Astrocyte of the hippocampus (primary cell): Measurements from ENCODE around the gene PI4K2A.
"Not testable (repeated sequence)": the region's sequence is repeated elsewhere in the genome, so short reads cannot be mapped to it uniquely, and the experiment has no call there.

ENCODE experiments used
- DNase-seq: peaks from one replicate; pipeline ENCODE4 v3.0.0; 2011; ENCODE audit warnings: low read depth, low spot score

Gene PI4K2A

DNA sequence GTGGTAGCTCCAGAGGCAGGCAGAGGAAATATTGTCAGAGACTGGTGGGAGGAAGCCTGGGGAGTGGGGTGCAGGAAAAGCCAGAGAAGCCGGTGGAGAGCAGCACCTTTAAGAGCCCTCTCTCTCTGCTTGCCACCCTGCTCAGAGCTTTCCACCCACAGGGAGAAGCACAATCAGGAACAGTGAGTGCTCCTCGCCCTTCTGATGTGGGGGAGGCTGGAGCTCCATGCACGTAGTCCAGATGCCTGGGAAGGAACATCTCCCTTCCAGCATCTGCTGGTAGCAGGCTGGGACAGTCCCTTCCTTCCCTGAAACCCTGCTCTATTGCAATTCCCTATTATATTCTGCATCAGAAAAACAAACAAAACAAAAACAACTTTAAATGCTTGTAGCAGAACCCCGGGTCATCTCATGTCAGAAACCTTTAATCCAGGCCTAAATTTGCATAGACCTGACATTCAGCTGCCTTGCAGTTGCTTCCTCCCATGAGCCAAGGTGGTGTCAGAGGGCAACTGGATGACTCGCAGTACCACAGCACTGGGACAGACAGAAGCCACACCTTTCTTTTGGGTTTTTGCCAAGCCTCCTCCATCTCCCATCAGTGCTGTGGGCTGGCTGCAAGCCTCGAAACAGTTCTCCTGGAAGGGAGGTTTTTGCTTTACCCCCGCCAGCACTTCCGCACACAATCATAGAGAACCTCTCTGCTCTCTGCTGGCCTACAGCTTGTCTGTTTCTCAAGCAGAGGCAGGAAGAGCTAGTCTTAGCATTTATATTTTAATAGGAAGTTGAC, 33.5 kb downstream of the PI4K2A start:
- DNase-seq: peak; percentile 66

DNA sequence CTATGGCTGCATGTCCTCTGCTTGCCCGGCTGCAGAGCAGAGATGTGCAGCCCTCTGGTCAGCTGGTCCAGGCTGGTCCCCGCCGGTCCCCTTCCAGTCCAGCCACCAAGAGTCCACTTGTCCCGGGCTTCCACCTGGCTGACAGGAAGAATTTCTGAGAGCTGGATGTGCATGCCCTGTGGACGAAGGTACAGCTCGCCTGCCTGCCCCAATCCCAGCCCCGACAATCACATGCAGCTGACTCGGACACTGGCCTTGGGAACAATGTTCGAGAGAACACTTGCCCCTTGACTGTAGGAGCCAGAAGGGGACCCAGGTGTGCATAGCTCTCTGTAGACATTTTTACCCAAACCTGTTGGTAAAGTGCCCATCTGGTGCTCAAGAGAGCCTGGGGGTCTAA, 34.8 kb downstream of the PI4K2A start:
- DNase-seq: no peak

DNA sequence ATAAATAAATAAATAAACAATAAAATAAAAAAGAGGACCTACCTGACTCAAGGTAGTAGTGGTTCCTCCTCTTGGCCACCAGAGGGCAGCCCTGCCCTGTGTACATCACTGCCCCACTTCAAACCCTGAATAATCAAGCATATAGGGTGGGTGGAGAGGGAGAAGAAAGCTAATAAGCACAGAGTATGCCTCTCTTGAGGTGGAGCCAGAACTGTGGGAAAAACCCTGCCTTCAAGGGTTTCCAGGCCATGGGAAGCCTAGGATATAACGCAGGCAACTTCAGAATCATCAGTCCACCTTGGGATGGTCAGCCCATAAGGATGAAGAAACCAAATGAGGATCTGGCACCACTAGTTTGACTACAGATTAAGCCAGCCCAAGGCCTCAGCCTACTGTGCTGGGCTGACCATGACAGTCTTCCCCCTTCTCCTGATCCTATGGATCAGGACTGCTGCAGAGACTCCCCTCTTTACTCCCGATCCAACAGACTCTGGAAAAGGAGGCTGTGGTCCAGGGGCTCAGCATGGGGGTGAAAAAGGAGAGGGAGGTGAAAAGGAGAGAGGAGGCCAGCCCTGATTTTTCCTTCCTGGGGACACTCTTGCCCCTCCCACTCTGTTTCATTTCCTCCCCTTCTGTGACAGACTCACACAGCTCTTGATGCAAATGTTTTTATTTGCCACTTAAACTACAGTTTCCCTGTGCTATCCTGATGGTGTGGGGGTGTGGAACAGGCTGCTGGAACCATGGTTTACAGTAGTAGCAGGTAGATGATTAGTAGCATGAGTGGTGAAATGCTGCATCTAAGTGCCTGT, 36.5 kb downstream of the PI4K2A start:
- DNase-seq: peak; percentile 72

DNA sequence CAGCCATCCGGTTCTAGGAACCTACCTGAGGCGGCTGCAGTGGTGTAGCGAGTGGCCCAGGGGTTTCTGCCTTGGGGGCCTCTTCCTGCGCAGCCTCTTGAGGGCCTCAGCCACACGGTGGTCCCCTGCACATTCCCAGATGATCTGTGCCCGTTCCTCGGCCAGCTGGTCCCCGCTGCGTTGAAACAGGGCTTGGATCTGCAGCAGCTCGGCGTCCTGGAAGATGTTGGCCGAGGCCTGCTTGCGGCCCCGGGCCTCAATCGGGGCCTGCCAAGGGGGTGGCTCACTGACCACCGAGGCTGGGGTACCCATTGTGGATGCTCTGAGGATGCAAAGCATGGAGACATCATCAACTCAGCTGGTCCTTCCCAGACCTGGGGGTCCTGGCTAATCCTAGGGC, 39.1 kb downstream of the PI4K2A start:
- no peak for DNase-seq

DNA sequence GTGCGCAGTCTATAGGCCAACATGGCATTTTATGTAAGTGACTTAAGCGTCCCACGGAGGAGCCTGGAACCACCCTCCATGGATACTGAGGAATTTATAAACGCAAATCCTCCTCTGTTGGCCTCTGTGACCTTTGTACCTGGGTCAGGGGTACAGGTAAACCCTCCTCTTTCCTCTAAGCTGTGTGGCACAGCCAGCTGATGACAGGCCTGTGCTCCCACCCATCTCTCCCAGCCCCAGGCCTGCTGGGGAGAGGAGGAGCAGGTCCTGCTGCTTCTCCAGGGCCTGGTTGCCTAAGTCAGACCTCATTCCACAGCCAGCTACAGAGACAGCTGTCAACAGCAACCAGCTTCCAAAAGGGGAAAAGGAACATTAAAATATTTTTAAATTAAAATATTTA, 41.6 kb downstream of the PI4K2A start:
- no peak for DNase-seq

DNA sequence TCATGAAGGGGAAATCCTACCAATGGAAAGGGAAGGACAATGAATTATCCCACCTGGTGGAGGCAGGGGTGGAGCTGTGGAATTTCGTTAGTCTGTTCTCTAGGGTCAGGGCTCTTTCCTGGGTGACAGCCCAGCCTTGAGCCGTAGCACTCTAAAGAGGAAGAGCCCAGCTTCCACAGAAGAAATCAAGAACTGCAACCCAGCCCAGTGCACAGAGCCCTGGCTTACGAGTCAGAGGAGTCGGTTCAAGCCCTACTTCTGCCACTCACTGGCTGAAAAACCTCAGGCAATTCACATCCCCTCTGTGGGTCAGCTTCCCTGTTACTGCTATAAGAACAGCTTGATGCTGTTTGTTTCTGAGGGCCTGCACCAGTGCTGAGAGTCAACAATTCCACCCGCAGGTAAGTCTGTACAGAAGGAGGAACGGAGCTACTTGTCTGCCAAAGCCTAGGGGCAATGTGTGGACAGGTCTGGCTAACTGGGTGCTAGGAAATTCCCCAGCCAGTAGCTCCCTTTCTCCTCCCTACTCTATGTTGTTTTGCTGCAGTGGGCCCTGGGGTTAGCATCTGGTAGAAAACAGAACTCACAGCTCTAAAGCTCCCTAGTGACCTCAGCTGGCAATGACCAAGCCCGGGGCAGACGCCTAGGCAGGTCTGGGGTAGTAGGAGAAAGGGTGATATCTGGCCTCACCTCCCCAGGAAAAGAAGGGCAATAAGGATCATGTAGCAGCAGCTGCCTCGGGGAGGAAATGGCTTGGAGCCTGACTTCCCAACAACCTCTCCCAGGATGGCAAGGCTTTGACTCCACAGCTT, 43.3 kb downstream of the PI4K2A start:
- peak; percentile 24 for DNase-seq

DNA sequence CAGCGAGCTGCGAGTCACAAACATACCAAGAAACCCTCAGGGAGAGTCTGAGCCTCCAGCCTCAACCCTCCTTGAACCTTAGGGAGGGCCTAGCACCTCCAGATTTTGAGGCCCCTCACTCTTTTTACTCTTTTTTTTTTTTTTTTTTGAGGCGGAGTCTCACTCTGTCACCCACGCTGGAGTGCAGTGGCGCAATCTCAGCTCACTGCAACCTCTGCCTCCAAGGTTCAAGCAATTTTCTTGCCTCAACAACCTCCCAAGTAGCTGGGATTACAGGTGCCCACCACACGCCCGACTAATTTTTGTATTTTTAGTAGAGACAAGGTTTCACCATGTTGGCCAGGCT, 43.9 kb downstream of the PI4K2A start:
- DNase-seq: not testable (repeated sequence)

DNA sequence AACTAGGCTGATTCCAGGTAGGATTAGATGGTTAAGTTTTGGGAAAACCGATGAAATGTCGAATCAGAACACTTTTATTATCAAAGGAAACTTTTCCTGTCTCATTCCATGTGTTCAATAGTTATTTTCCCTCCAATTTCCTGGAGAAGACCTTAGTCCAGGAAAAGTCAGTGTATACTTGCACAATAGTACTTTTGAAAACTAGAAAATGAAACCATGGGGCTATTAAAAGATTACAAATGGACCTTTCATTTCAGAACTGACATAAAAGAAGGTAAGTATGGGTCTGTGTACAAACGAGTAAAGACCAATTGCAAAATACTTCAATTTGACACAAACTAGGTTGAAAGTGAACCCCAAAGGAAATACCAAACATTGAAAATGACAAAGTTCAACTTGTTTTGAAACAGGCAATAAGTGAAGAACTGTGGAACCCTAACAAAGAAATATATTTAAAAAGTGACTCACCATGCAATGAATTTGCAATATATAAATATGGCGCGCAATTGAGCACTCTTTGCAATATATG, 44.5 kb downstream of the PI4K2A start:
- DNase-seq: no peak

DNA sequence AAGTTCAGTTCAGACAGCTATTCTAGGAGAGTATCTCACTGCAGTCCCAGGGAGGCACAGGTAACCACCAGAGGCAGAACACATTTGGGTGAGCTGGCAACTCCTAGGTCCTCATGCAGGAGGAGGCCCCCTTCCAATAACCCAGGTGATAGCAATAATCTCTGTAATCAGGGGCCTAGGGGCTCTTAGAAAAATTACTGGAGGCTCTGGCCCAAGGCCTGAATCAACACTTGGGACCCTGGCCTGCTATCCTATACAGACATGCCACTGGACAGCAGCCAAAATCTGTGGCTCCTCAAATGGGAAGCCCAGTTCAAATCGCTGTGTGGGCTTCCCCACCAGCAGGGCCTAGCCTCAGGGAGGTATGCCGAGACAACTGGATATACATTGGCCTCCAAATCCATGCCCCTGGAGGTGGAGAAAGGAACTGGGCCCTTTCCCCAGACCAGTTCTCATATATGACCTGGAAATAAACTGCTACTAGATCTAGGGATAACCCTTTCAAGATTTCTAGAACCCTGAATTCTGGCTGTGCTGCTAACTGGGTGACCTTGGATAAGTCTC, 45.0 kb downstream of the PI4K2A start:
- DNase-seq: no peak

DNA sequence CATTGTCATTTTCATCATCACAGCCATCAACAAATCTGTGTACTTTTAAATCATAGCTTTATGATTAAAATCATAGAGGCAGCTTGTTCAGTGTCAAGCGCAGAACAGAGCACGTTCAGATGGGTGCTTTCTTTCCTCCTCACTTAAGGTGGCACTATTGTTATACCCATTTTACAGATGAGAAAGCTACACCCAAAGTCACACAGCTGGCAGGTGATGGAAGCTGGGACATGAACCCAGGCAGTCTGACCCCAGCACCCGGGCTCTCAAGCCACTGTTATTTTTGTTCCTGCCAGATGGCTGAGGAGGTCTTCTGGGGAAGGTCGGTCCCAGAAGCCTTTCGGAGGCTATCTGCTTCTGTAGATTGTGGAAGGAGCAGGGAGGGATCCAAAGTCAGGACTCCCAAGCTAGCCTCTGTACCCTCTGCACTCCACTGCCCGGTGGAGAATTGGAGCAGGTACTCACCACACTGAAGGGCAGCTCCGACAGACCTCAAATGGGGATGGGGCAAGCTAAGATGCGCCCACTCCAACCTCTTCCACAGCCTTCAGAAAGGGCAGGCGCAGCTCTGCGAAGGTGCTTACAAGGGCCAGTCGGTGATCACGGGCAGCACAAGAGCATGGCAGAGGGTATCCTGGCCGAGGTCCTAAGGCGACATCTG, 46.0 kb downstream of the PI4K2A start:
- no peak for DNase-seq

DNA sequence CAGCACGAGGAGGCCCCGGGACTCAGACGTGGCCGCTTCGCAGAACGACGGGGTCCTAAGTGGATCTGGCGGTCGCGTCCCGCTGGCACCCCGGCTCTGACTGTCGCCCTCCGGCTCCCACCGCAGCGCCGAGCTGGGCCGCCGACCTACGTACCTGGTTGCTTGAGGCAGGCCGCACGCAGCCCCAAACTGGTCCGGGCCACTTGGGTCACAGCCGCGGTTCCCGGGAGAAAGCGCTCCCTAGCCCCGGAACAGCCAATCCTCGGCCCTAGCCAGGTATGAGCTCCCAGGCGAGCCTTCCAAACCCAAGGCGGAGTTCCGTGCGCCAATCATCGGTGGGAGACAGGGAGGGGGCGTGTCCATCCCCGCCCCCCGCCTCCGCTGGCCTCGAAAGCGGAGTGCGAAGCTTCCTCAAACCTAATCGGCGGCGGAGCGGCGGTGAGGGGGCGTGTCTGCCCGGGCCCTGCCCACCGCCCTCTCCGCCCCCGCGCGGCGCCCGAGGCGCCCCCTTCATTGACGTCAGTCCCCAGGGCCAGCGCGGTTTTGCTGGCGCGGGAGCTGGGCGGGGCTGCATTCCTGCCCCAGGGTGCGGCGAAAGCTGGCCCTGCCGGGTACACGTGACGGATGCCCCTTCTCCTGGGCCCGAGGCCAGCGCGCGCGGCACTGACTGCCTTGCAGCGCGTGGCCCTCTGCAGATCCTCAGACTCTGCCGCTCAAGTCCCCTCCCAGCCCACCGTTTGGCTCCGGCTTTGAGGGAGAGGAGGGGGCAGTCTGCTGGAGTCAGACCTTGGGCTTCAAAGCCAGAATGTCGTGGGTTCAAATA, 46.7 kb downstream of the PI4K2A start, which contains the start of gene AVPI1:
Gene AVPI1 (minus strand): TSS at position 280 of the 823 bp plus-strand sequence. CDS start 7,336 bp downstream, outside the sequence.
- DNase-seq: peak; percentile 99

DNA sequence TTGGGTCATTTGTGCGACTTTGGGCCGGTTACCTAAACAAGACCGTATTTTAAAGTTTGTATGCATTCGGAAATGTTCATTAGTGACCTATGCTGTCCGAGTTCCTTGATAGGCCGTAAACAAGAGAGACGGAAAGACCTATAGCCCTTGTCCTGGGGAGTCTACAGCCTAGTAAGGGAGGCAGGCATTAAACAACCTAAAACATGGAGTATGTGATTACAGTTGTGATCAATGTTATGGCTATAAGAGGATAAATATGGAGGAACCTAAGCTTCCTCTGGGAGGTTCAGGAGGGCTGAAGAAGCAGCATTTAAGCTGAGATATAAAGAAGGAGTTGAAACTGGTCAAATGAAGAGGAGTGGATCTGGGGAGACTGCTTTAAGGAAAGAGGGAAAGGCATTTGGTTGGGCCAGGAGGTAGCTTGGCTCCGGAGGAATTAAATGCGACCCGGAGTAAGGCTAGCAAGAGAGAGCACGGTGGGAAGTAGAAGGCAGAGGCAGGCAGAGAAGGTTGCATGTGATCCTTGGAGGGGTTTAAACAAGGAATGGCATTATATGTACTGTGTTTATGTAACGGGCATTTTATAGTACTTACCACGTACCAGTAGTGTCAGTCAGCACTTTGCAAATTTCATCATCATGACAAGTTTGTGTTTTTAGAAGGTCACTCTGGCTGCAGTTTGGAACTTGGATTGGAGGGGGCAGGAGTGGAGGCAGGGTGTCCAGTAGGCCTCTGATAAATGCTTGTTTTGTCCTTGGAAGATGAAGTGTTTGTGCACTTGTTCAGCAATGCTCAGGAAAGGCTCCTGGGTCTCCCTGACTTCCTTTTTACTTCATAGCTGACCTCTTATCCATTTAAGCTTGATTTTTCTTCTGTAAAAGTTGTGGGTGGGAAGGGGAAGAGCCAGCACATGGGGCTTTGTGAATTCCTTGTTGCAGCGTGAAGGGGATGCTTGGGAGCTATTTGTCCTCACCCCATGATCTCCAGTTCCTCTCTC, 47.6 kb downstream of the PI4K2A start:
- peak; percentile 32 for DNase-seq

DNA sequence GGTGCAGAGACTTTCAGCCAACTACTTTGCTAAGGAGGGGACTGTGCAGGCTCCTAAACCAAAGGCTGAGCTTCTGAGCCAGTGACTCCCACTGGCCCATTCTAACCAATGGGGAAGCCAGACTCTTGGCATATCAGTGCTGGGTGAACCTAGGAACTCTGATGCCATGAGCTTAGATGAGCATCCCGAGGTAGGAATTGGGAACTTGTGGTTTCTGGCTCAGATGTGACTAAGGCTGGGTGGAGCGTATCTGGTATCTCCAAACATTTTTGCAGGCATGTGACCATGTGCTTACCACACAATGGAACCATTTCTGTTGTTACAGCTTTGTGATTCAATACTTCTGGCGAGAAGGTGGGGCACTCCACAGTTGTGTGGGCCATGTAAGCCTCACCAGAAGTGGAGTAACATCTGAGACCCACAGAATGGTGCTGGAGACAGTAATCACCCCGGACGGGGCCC, 49.1 kb downstream of the PI4K2A start:
- DNase-seq: peak; percentile 83

DNA sequence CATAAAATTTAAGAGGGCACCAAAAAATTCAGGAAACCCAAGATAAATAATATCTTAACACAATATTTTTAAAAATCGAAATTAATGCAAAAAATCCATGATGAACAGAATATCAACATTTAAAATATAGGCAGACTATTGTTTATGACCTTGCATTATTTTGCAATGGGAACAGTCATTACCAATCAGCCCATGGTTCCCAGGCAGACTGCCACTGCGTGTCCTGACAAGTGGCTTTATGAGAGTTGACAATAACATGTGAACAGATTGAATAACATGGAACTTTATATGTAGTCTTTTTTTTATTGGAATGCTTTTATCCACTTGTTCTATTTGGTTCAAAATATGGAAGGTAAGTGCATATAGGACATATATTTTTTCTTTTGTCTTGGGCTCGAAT, 49.7 kb downstream of the PI4K2A start:
- DNase-seq: no peak

DNA sequence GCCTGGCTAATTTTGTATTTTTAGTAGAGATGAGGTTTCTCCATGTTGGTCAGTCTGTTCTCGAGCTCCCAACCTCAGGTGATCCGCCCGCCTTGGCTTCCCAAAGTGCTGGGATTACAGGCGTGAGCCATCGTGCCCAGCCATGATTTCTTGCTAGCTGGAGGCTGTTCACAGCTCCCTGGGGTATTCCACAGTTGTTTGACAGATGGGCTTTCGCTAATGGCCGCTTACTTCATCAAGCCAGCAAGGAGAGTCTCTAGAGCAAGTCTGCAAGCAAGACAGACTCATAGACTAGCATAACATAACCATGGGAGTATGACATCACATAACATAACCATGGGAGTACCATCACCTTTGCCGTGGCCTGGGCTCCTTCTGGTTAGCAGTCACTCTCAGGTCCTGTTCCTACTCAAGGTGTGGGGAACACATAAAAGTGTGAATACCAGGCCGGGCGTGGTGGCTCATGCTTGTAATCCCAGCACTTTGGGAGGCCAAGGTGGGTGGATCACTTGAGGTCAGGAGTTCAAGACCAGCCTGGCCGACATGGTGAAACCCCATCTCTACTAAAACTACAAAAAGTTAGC, 57.7 kb downstream of the PI4K2A start:
- not testable (repeated sequence) for DNase-seq

DNA sequence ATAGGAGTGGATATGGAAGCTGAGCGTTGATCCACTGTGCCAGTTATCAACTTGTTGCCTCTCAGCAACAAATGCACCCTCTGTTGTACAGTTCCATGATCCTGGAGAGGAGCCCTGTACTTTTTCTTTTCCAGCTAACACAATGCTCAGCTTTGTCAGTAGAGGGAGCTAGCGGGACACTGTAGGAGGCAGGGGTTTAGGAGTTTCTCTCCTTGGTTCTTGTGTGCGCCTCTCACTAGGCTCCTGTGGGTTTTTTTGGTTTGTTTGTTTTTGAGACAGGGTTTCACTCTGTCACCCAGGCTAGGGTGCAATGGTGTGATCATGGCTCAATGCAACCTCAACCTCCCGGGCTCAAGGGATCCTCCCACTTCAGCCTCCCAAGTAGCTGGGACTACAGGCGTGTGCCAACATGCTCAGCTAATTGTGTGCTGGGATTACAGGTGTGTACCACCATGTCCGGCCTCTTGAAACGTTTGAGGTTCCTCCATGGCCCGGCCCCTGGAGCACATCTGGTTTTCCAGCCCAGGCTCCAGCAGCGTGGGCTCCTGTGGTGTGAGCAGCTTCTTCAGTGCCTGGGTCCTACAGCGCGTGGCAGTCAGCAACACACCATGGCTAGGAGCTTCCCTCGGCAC, 61.1 kb downstream of the PI4K2A start:
- DNase-seq: peak; percentile 83

DNA sequence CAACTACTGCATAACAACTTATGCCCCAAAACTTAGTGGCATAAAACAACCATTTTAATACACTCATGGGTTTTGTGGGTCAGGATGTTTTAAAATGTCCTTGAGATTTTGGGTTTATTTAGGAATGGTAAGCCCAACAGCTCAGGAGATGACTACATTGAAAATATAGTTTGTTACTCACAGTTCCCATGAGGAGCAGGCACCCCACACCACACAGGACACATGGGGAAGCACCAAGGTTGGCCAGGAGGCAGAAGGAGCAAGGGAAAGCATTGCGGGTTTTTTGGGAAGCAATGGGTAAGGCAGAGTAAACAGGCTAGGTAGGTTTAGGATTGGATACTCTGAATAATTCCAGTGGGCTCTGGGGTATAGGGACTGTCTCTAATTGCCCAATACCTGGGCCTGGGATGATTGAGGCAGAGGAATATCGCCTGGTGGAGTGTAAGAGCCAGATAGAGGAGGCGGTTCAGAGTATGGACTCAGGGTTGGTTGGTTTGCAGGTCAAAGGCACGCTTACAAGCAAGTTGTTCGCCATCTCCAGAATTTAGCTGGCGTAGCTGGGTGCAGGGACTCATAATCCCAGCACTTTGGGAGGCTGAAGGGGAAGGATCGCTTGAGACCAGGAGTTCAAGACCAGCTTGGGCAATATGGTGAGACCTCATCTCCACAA, 63.1 kb downstream of the PI4K2A start:
- no peak for DNase-seq
